ENCODE results near the gene DNASE1L2. TPM values are rescaled to one million over a fixed set of nuclear protein-coding genes. Genes with fewer than 3 reads are reported as not detected.
A peak's percentile ranks its signal among the peaks of the same experiment; 100 is the strongest.

DNASE1L2 gene
- total RNA-seq, 1 experiment from 2014 or later, result 1.5 TPM

DNA sequence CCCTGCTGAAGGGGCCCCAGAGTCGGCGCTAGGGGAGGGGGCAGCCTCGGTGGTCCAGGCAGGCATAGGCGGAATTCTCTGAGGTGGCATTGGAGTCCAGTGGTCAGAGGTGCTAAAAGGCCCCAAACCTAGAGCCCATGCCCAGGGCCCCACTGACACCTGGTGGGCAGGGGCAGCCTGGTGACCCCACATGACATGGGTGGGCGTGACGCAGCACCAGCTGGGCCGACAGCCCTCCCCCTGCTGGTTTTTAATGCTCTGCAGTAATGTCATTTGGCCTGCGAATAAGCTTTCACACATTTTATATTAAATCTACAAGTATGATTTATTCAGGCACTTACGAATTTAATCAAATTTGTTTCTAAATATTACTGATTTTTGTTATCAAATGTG, 33.8 kb downstream of the DNASE1L2 start:
- Mint-ChIP-seq H3K9me3 (ENCODE audit: unreplicated experiment) (no peaks in the 10 kb centered on the region), H3K4me3 (ENCODE audit: unreplicated experiment) (peak overlapping the region; percentile 97), H3K36me3 (ENCODE audit: insufficient read depth, unreplicated experiment) (peaks cover 10% of the 10 kb centered on the region), H3K4me1 (ENCODE audit: insufficient read depth, unreplicated experiment) (peaks cover 8% of the 10 kb centered on the region), H3K27ac (ENCODE audit: low read depth, unreplicated experiment) (no peak overlapping the region), H3K27me3 (ENCODE audit: insufficient read depth, unreplicated experiment) (no peaks in the 10 kb centered on the region)
- BruUV-seq (replicated peaks), result no TSS peak
- ChIA-PET CTCF (no interaction called here), POLR2A (interaction anchor here (1.0 to 3.6 kb wide), 6 partner anchors 19 to 190 kb away, joined by 3 to 43 read pairs (median 7); partner anchors contain the start of genes CCNF, ECI1 and TEDC2)
- intact Hi-C loops (cut with micrococcal nuclease), result no loop called here
- DNase-seq (ENCODE audit: unreplicated experiment), result no peak
- no peak for TF ChIP-seq CTCF (IDR thresholded peaks at IDR 0.05; ENCODE audit: unreplicated experiment)

GRCh38 chr16:2270588-2271470, 34.6 kb downstream of the DNASE1L2 start:
- no peaks in the 10 kb centered on the region for H3K9me3 Mint-ChIP-seq (ENCODE audit: unreplicated experiment)
- BruUV-seq (replicated peaks), result no TSS peak
- TF ChIP-seq CTCF (IDR thresholded peaks at IDR 0.05; ENCODE audit: unreplicated experiment), result no peak
- peaks cover 8% of the 10 kb centered on the region for H3K4me1 Mint-ChIP-seq (ENCODE audit: insufficient read depth, unreplicated experiment)
- H3K27me3 Mint-ChIP-seq (ENCODE audit: insufficient read depth, unreplicated experiment), result no peaks in the 10 kb centered on the region
- POLR2A ChIA-PET, result interaction anchor here (1.2 to 3.6 kb wide), 2 partner anchors 19 to 35 kb away, joined by 3 to 43 read pairs; partner anchors contain the start of gene ECI1
- no peak overlapping the region for H3K4me3 Mint-ChIP-seq (ENCODE audit: unreplicated experiment)
- intact Hi-C loops (cut with micrococcal nuclease), result no loop called here
- no peak overlapping the region for H3K27ac Mint-ChIP-seq (ENCODE audit: low read depth, unreplicated experiment)
- CTCF ChIA-PET, result interaction anchor here (0.6 kb wide), 2 partner anchors 131 to 499 kb away, joined by 3 to 5 read pairs; no protein-coding TSS in a partner anchor
- peaks cover 7% of the 10 kb centered on the region for H3K36me3 Mint-ChIP-seq (ENCODE audit: insufficient read depth, unreplicated experiment)
- no peak for DNase-seq (ENCODE audit: unreplicated experiment)

DNA sequence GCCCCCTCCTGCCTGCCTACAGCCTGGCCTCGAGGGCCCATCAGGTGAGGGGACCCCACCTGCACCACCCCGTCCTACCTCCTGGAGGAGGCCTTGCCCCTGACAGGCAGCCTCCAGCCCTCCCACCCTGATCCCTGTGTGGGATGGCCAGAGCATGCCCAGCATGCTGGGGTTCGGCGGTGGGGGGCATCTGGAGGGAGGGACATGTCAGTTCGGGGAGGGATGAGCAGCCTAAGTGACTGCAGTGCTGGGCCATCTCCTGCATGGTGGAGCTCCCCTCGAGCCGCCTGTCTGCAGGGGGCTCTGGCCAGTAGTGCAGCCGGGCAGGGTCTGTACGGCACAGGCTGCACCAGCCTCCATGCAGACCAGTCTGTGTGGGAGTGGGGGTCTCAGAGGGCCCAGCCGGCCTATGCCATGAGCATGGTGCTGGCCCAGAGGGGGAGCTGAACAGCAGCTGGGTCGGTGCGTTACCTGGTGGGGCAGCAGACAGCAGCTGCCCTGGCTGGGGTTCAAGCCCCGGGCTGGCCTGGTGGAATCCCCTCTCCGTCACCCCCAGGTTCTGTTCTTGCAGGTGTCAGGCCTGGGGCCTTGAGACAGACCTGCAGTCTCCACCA, 35.7 kb downstream of the DNASE1L2 start:
- intact Hi-C loops (cut with micrococcal nuclease), result no loop called here
- no peak overlapping the region for H3K4me3 Mint-ChIP-seq (ENCODE audit: unreplicated experiment)
- no peak overlapping the region for H3K27ac Mint-ChIP-seq (ENCODE audit: low read depth, unreplicated experiment)
- H3K27me3 Mint-ChIP-seq (ENCODE audit: insufficient read depth, unreplicated experiment), result no peaks in the 10 kb centered on the region
- no peak for TF ChIP-seq CTCF (IDR thresholded peaks at IDR 0.05; ENCODE audit: unreplicated experiment)
- ChIA-PET CTCF (interaction anchor here (0.6 kb wide), 2 partner anchors 132 to 498 kb away, joined by 3 to 5 read pairs; no protein-coding TSS in a partner anchor), POLR2A (no interaction called here)
- DNase-seq (ENCODE audit: unreplicated experiment), result no peak
- BruUV-seq (replicated peaks), result no TSS peak
- peaks cover 8% of the 10 kb centered on the region for H3K4me1 Mint-ChIP-seq (ENCODE audit: insufficient read depth, unreplicated experiment)
- H3K36me3 Mint-ChIP-seq (ENCODE audit: insufficient read depth, unreplicated experiment), result peaks cover 7% of the 10 kb centered on the region
- no peaks in the 10 kb centered on the region for H3K9me3 Mint-ChIP-seq (ENCODE audit: unreplicated experiment)

- Mint-ChIP-seq H3K9me3 (ENCODE audit: unreplicated experiment) (no peaks in the 10 kb centered on the region), H3K36me3 (ENCODE audit: insufficient read depth, unreplicated experiment) (no peaks in the 10 kb centered on the region), H3K4me3 (ENCODE audit: unreplicated experiment) (no peak overlapping the region), H3K4me1 (ENCODE audit: insufficient read depth, unreplicated experiment) (peaks cover 8% of the 10 kb centered on the region), H3K27me3 (ENCODE audit: insufficient read depth, unreplicated experiment) (no peaks in the 10 kb centered on the region), H3K27ac (ENCODE audit: low read depth, unreplicated experiment) (no peak overlapping the region)
- no TSS peak for BruUV-seq (replicated peaks)
- ChIA-PET CTCF (no interaction called here), POLR2A (no interaction called here)
- TF ChIP-seq CTCF (IDR thresholded peaks at IDR 0.05; ENCODE audit: unreplicated experiment), result no peak
- no peak for DNase-seq (ENCODE audit: unreplicated experiment)
- intact Hi-C loops (cut with micrococcal nuclease), result no loop called here
Measured at GRCh38 chr16:2273484-2273883, 37.2 kb downstream of the DNASE1L2 start.
